GM12892 (cell line): Measurements from ENCODE around the gene IQCE.
"Not testable (repeated sequence)": the region's sequence is repeated elsewhere in the genome, so short reads cannot be mapped to it uniquely, and the experiment has no call there.

Experiments used
- POLR2A ChIP-seq: IDR thresholded peaks from 2 replicates; pipeline ENCODE4 v1.6.1; 2011; ENCODE audit warnings: low read depth, low read length, control low read depth
- POLR2AphosphoS5 ChIP-seq: IDR thresholded peaks from 2 replicates; pipeline ENCODE4 v1.6.1; 2011; ENCODE audit warnings: low read depth, low read length, control low read depth
- TAF1 ChIP-seq: IDR thresholded peaks from 2 replicates; pipeline ENCODE4 v1.6.1; 2011; ENCODE audit warnings: low read depth, mild to moderate bottlenecking, control low read depth, low read length, borderline replicate concordance

GRCh38 chr7:2535872-2536627 is 22.7 kb upstream of the IQCE start:
- TF ChIP-seq POLR2AphosphoS5, POLR2A, TAF1: not testable (repeated sequence)
